ENCODE data around the gene C1orf35.

Gene C1orf35

DNA sequence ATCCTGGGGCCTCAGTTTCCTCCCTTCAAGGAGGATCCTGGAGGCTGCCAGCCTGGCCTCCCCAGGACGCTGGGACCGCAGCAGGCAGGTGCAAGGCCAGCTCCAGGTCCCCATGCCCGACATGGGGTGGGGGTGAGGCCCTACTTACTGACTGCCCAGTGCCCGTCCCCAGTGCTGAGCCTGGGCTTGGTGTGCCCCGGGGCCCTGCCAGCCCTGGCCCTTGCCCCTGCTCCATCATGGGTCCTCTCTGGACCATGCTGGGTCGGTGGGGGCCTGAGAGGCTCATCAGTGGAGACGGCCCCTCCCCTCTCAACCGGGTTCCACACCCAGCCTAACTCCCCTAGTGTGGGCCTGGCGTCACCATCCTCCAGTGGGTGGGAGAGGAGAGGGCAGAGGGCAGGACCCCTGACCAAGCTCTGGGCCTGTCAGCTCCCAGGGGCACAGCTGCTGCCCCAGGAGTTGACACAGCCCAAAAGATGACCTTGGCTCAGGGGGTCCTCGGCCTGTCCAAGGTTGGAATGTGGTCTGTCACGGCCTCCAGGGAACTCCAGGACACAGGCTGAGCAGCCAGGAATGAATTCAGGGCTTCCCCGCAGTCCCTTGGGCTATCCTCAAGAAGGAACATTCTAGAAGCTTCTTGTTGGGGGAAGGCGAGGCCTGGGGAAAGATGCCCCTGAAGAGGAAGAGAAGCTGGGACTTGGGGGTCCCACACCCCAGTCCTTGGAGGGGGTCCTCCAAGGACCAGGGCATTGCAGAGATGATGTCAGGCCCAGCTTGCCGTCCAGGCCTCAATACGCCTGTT is 38.2 kb downstream of the C1orf35 start:
- TF ChIP-seq CSRNP3 (CRISPR knock-in tag; IDR thresholded peaks at IDR 0.05) = no peak
- TF ChIP-seq POU6F1 (CRISPR knock-in tag; IDR thresholded peaks at IDR 0.05; ENCODE audit: borderline replicate concordance, low read depth) = no peak
- no peak for ATAC-seq

DNA sequence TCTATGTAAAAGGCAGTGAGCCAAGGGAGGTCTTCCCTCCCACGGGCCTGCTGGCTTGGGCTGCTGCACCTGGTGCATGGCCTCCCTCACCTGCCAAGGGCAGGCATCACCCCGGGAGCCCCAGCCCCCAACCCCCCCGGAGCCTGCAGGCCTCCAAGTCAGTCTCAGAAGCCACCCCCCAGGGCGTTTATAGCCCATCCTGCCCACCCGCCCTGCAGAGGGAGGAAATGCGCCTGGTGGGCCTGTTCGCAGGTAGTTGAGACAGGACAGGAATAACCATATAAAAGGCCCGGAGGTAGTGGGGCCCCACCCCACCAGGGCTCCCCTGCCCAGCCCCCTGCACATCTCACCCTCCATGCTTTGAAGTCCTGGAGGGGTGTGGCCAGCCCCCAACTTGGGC is 38.8 kb downstream of the C1orf35 start:
- ATAC-seq = no peak
- TF ChIP-seq ZFP30 (CRISPR knock-in tag; IDR thresholded peaks at IDR 0.05) (no peak), OSR1 (CRISPR knock-in tag; IDR thresholded peaks at IDR 0.05) (no peak), PPARA (CRISPR knock-in tag; IDR thresholded peaks at IDR 0.05; ENCODE audit: borderline replicate concordance) (no peak), PATZ1 (CRISPR knock-in tag; IDR thresholded peaks at IDR 0.05; ENCODE audit: borderline replicate concordance) (no peak), CSRNP3 (CRISPR knock-in tag; IDR thresholded peaks at IDR 0.05) (no peak), POU6F1 (CRISPR knock-in tag; IDR thresholded peaks at IDR 0.05; ENCODE audit: borderline replicate concordance, low read depth) (no peak)

DNA sequence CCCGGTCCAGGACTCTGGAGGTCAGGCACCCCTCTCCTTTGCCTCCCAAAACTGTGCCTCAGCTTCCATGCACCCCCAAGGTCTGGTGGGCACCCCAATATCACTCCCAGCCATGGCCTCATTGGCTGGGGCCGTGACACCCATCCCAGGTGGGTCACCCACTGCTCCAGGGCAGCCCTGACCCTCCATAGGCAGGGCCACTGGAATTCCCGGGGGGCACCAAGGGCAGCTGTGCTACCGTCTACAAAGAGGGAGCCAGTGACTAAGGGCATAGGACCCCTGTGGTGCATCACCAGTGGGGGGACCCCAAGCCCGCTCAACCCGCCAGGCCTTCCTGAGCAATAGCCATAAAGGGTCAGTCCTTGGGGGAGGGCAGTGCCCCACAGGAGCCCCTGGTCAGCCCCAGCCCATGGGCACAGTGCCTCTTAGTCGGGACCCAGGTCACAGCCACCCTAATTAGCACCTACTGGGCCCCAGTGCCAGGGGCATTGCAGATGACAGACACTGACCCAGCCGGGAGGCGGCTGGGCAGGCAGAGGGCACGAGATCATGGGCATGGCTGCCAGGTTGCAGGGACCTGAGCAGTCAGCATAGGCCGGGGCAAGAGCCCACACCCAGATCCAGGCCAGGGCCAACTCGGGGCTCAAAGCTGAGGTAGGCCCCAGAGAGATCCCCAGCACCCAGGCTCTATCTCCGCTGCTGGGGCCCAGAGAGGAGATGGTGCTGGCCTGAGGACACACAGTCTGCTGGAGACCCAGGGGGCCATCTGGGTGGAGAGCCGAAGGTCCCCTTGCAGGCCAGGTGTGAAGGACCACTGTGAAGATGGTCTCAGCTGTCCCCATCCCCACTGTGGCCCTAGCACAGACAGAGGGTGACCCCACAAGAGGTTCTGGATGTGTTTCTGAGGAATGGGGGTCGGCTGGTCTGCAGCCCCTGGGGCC is 39.6 kb downstream of the C1orf35 start:
- TF ChIP-seq TCF4 (CRISPR knock-in tag; IDR thresholded peaks at IDR 0.05; ENCODE audit: borderline replicate concordance) (no peak), ZFP3 (CRISPR knock-in tag; IDR thresholded peaks at IDR 0.05) (no peak), ZNF70 (CRISPR knock-in tag; IDR thresholded peaks at IDR 0.05) (no peak), BACH2 (CRISPR knock-in tag; IDR thresholded peaks at IDR 0.05; ENCODE audit: borderline replicate concordance) (no peak), ZNF8 (CRISPR knock-in tag; IDR thresholded peaks at IDR 0.05) (no peak), CSDC2 (CRISPR knock-in tag; IDR thresholded peaks at IDR 0.05) (no peak), ZNF565 (CRISPR knock-in tag; conservative IDR thresholded peaks at IDR 0.05; ENCODE audit: low read depth) (no peak), SNAI2 (CRISPR knock-in tag; IDR thresholded peaks at IDR 0.05) (no peak), ISL1 (CRISPR knock-in tag; IDR thresholded peaks at IDR 0.05) (no peak), PPARA (CRISPR knock-in tag; IDR thresholded peaks at IDR 0.05; ENCODE audit: borderline replicate concordance) (no peak), OSR1 (CRISPR knock-in tag; IDR thresholded peaks at IDR 0.05) (no peak)
- TF ChIP-seq, protein P1, sequence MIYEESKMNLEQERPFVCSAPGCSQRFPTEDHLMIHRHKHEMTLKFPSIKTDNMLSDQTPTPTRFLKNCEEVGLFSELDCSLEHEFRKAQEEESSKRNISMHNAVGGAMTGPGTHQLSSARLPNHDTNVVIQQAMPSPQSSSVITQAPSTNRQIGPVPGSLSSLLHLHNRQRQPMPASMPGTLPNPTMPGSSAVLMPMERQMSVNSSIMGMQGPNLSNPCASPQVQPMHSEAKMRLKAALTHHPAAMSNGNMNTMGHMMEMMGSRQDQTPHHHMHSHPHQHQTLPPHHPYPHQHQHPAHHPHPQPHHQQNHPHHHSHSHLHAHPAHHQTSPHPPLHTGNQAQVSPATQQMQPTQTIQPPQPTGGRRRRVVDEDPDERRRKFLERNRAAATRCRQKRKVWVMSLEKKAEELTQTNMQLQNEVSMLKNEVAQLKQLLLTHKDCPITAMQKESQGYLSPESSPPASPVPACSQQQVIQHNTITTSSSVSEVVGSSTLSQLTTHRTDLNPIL (CRISPR knock-in tag; IDR thresholded peaks at IDR 0.05; ENCODE audit: low read depth) = no peak
- no peak for ATAC-seq
